ENCODE results near the gene CHAC1.

DNA sequence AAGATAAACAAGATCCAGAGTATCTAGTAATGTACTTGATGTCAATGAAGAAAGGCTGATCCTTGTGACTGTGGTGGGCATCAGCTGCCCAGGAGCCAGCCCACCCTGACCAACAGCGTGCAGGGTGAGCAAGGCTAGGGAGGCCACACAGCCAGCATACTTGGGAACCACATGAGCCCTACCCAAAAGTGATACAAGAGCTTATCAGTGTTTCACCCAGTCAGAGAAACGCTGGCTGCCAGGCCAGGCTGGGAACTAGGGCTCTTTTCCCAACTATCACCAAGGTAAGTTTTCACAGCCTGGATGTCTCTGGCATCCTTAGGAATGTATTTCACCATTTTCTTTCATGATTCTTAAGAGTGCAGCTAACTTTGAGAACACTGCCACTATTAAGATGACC is 24.9 kb downstream of the CHAC1 start:
- TF ChIP-seq CTCF (IDR thresholded peaks at IDR 0.05; ENCODE audit: low read depth, low read length, poor library complexity, severe bottlenecking) (no peak), EZH2phosphoT487 (IDR thresholded peaks at IDR 0.05; ENCODE audit: borderline replicate concordance, low read length) (no peak)

Data from DOHH2 (cell line).